ENCODE data around the gene AP1S1. TPM values are rescaled to one million over a fixed set of nuclear protein-coding genes. Genes with fewer than 3 reads are reported as not detected.

AP1S1 gene
- total and polyA plus RNA-seq, 9 of the 15 experiments (the other 6 are each of a cell fraction or from before 2014, with no cell fraction given), result 4.4 to 149 (median 89.4) TPM

- no peak for TF ChIP-seq BRF2 (IDR thresholded peaks at IDR 0.05; ENCODE audit: borderline replicate concordance, insufficient read depth, insufficient read length)
- TF ChIP-seq SPI1 (IDR thresholded peaks at IDR 0.05; ENCODE audit: borderline replicate concordance, low read depth, low read length), result no peak
- peak; percentile 20; the same call in 1 of the 2 replicates for TF ChIP-seq MAFF (IDR thresholded peaks at IDR 0.05; ENCODE audit: low read length)
- TF ChIP-seq NONO (IDR thresholded peaks at IDR 0.05; ENCODE audit: low read depth in 2 of 2, low read length in 1 of 2), result no peak
- TF ChIP-seq ZNF12 (CRISPR knock-in tag; IDR thresholded peaks at IDR 0.05), result no peak
- no peak for TF ChIP-seq ZNF398 (CRISPR knock-in tag; IDR thresholded peaks at IDR 0.05)
- TF ChIP-seq ZNF655 (CRISPR knock-in tag; IDR thresholded peaks at IDR 0.05), result no peak
- TF ChIP-seq REST (IDR thresholded peaks at IDR 0.05; ENCODE audit: borderline replicate concordance), result peak; percentile 85
- TF ChIP-seq REST (CRISPR knock-in tag; IDR thresholded peaks at IDR 0.05; ENCODE audit: low read depth), result no peak
- TF ChIP-seq CTCF (IDR thresholded peaks at IDR 0.05 in 2 of 3, conservative IDR thresholded peaks at IDR 0.05 in 1 of 3; ENCODE audit: insufficient read depth in 2 of 3, low read depth in 1 of 3, low read length in 3 of 3), result peak; percentile 86 to 98 (median 89)
- TF ChIP-seq RBM22 (IDR thresholded peaks at IDR 0.05; ENCODE audit: low read depth, low read length, poor library complexity, severe bottlenecking), result no peak
- peak; percentile 89 for TF ChIP-seq NCOA1 (IDR thresholded peaks at IDR 0.05; ENCODE audit: low read depth)
Measured at GRCh38 chr7:101138213-101138870, 15.9 kb upstream of the AP1S1 start (continued).
